T-helper 17 cell (primary cell): ENCODE data around the gene PSMC4. TPM values are rescaled to one million over a fixed set of nuclear protein-coding genes. Genes with fewer than 3 reads are reported as not detected.

Source experiments
- ATAC-seq: fragments of 150-1000 bp; cut with Tn5 transposase; 2 replicates; pipeline ENCODE4 v1.10.0; 2021; ENCODE audit warnings: mild to moderate bottlenecking, moderate library complexity
- DNase-seq, 3 donors: peaks; one replicate each; pipeline versions ENCODE4 v3.0.0 to v3.0.0-alpha.2; 2020 to 2021
- H3K9me3 ChIP-seq: one replicate; pipeline ENCODE4 v1.7.0; 2013; ENCODE audit warnings: low read length, mild to moderate bottlenecking; ENCODE audit not compliant: control insufficient read depth, poor library complexity, severe bottlenecking
- H3K27ac Mint-ChIP-seq: one replicate; pipeline ENCODE4 v1.8.0; 2022; ENCODE audit warnings: mild to moderate bottlenecking, moderate library complexity, mixed read lengths
- H3K27me3 Mint-ChIP-seq: one replicate; pipeline ENCODE4 v1.8.0; 2022; ENCODE audit warnings: mixed read lengths
- H3K36me3 Mint-ChIP-seq: one replicate; pipeline ENCODE4 v1.8.0; 2022; ENCODE audit warnings: low read depth, mixed read lengths
- H3K4me1 Mint-ChIP-seq: one replicate; pipeline ENCODE4 v1.8.0; 2022; ENCODE audit warnings: mild to moderate bottlenecking, mixed read lengths
- H3K4me3 Mint-ChIP-seq: one replicate; pipeline ENCODE4 v1.8.0; 2022; ENCODE audit warnings: mild to moderate bottlenecking, moderate library complexity, mixed read lengths
- total RNA-seq, 4 donors: library from RNA in 2 of 4; stranded (reverse) in 2 of 4; gene quantifications; one replicate each; pipeline ENCODE4 v1.2.3 and lab custom pipeline; 2022 to 2026

The PSMC4 gene
- total RNA-seq, 2 donors from 2014 or later = 82.2 to 87.5 TPM

DNA sequence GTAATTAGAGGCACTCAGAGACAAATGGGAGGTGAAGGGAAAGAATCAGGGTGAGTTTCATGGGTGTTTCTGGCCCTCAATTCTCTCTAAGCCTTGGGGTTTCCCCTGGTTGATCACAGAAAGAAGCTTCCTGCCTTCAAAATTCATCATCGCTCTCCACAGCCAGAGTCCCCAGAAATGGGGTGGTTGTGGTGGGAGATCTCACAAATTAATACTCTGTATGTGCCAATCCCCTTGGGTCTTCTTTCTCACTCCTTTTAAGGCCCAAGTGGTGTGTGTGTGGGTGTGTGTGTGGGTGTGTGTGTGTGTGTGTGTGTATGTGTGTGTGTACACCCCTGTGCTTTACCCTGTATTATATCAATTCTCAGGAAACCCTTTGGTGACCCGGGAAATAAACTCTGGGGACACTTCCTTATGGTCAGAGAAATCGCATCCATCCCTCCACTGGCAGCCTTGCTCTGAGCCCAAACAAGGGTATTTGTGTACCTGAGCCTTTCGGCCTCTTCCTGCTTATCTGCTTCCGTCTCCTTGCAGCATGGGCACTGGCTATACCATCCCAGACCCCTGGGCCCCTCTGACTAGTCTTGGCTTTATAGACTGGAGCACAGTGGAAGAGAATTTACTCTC, 33.8 kb upstream of the PSMC4 start:
- no peaks in the 10 kb centered on the region for H3K9me3 ChIP-seq
- Mint-ChIP-seq H3K27me3 (no peaks in the 10 kb centered on the region), H3K4me1 (peaks cover 45% of the 10 kb centered on the region), H3K36me3 (peaks cover 2% of the 10 kb centered on the region), H3K27ac (peak overlapping the region; percentile 78), H3K4me3 (peak overlapping the region; percentile 43)
- peak; percentile 61 for ATAC-seq
- DNase-seq = no peak

DNA sequence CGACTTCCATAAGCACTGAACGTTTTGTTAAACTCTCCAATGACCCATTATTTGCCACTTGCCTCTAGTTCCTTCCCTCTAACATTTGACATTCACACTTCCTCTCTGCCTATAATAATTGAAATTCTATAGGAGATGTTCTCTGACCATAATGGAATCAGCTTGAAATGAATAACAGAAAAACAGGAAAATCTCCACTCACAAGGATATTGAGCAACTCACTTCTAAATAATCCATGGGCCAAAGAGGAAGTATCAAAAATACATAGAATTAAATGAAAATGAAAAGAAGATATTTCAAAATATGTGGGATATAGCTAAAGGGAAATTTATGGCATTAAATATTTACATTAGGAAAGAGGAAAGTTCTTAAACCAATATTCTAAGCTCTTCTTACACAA, 33.2 kb upstream of the PSMC4 start:
- Mint-ChIP-seq H3K4me3 (peak overlapping the region; percentile 43), H3K27me3 (no peaks in the 10 kb centered on the region), H3K27ac (peak overlapping the region; percentile 78), H3K4me1 (peaks cover 49% of the 10 kb centered on the region), H3K36me3 (peaks cover 2% of the 10 kb centered on the region)
- ATAC-seq (no peak), DNase-seq (no peak)
- no peaks in the 10 kb centered on the region for H3K9me3 ChIP-seq

DNA sequence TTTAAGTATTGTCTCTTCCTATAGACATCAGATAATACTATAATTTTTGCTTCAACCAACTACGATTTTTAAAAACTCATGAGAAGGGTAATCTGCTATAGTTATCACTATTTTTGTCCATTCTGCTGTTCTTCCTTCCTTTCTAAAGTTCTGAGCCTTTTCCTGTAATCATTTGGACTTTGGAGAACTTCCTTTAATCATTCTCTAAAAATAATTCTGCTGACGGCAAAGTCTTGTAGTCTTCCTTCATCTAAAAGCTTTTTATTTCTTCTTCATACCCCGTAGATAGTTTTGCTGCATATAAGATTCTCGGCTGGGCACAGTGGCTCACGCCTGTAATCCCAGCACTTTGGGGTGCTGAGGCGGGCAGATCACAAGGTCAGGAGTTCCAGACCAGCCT, 31.4 kb upstream of the PSMC4 start:
- H3K4me1 Mint-ChIP-seq = peaks cover 55% of the 10 kb centered on the region
- H3K27ac Mint-ChIP-seq = peak overlapping the region; percentile 97
- no peak for ATAC-seq
- H3K4me3 Mint-ChIP-seq = no peak overlapping the region
- DNase-seq = no peak
- H3K36me3 Mint-ChIP-seq = peaks cover 2% of the 10 kb centered on the region
- no peaks in the 10 kb centered on the region for H3K9me3 ChIP-seq
- H3K27me3 Mint-ChIP-seq = no peaks in the 10 kb centered on the region

DNA sequence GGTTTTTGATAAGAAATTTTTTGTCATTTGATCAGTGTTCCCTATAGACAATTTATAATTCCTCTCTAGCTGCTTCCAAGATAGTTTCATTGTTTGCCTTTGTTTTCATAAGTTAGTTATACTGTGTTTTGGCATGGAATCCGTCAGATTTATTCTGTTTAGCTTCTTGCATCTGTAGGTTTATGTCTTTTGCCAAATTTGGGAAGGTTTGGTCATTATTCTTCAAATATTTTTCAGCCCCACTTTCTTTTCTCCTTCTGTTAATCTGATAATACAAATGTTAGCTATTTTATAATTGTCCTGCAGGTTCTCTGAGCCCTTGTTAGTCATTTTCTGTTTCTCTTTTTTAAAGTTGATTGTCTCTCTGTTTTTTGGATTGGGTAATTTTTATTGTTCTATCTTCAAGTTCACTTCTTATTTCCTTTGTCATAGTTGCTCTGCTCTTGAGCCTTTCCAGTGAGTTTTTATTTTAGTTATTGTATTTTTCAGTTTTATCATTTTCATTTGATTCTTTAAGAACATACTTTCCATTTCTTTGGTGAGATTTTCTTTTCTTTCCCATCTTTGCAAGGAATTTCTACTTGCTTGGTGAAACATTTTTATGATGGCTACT, 30.6 kb upstream of the PSMC4 start:
- Mint-ChIP-seq H3K27ac (peak overlapping the region; percentile 97), H3K27me3 (no peaks in the 10 kb centered on the region), H3K4me3 (peak overlapping the region; percentile 89), H3K36me3 (peaks cover 2% of the 10 kb centered on the region), H3K4me1 (peaks cover 50% of the 10 kb centered on the region)
- no peak for DNase-seq
- no peak for ATAC-seq
- no peaks in the 10 kb centered on the region for H3K9me3 ChIP-seq

DNA sequence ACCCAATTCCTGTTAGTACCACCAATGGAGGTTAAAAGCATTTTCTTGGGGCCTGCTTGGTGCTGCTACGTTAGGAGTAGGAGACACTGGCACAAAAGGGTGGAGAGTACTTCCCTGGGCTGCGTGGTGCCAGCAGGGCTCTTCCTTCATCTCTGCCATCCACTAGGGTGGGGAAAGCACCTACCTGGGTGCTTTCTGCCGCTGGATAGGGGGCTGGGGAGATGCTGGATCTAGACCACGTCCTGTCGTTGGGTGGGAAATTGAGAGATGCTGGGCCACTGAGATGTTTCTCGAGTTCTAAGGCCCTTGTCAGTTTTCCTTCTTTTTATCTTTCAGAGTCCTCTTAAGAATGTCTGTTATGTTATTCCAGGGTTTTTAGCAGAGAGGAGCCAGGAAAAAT, 29.8 kb upstream of the PSMC4 start:
- no peaks in the 10 kb centered on the region for H3K27me3 Mint-ChIP-seq
- peak in 1 of 3 donors; percentile 20 for DNase-seq
- H3K36me3 Mint-ChIP-seq = peaks cover 2% of the 10 kb centered on the region
- H3K9me3 ChIP-seq = no peaks in the 10 kb centered on the region
- H3K4me3 Mint-ChIP-seq = peak overlapping the region; percentile 89
- H3K27ac Mint-ChIP-seq = peak overlapping the region; percentile 97
- peak; percentile 24 for ATAC-seq
- H3K4me1 Mint-ChIP-seq = peaks cover 48% of the 10 kb centered on the region

DNA sequence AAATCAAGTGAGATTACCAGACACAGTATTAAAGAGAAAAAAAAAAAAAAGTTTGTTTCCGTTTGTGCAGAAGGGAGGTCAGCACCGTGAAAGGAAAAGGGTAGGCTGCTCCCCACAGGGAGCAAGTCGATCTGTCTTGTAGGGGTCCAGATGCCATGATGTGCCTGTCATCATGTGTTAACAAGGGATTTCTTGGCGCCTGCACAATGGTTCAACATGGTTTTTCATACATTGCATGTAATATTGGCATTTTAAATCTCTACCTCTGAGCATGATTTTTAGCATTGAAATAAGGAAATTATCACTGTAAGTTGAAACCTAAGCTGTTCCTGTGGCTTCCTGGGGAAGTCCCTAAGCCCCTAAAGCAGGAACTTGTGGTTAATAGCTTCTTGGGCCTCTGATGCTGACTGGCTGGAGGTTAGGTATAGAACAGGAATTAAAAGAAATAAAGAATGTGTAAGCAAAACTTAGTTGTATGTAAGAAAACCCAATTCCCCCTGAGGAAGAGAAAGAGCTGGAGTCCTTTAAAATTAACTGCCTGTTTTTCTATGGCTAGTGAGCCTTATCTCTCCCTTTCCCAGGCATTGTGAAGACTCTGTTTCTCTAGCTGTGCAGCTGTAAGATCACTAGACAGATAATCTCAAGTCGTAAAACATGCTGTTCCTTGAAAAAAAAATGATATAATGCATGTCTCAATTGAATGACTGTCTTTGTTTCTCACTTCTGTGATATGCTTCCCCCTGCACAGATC, 29.2 kb upstream of the PSMC4 start:
- H3K9me3 ChIP-seq = no peaks in the 10 kb centered on the region
- DNase-seq = peak in 2 of 3 donors; percentile 32 to 38
- H3K4me3 Mint-ChIP-seq = peak overlapping the region; percentile 89
- H3K36me3 Mint-ChIP-seq = peaks cover 2% of the 10 kb centered on the region
- H3K27ac Mint-ChIP-seq = peak overlapping the region; percentile 97
- no peaks in the 10 kb centered on the region for H3K27me3 Mint-ChIP-seq
- ATAC-seq = peak; percentile 89
- H3K4me1 Mint-ChIP-seq = peaks cover 48% of the 10 kb centered on the region

DNA sequence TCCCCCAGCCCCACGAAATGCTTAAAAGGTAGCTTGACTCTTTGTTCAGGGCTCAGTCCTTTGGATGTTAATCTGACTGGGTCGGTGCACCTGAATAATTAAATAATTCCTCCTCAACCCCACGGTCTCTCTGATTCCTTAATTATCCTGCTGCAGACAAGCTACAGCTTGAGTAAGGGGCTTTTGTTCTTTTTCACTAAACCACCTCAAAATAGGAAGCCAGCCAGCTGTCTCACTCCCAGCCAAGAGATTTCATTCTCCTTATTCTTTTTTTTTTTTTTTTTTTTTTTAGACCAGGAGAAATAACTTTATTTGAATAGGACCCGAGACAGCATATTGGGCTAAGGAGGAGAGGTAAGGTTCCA, 28.6 kb upstream of the PSMC4 start:
- no peaks in the 10 kb centered on the region for H3K27me3 Mint-ChIP-seq
- H3K4me1 Mint-ChIP-seq = peaks cover 46% of the 10 kb centered on the region

DNA sequence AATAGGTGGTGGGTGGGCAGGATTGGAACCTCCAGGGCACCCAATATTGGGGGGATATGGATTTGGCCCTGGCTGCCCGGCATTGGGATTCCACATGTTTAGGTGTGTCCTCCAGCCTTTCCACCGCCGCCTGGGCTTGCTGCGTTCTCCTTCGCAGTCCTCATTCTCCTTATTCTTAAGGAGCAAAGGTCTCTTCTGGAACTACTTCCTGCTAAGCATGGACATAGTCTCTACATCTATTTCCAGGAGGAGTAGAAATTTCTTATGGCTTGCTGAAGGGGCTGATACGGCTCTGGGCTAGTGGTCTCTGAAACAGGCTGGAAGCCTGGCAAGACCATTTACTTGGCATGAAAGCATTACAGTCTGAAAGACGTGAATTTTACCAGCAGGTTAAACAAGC, 27.4 kb upstream of the PSMC4 start:
- peaks cover 2% of the 10 kb centered on the region for H3K36me3 Mint-ChIP-seq
- H3K27me3 Mint-ChIP-seq = no peaks in the 10 kb centered on the region
- no peaks in the 10 kb centered on the region for H3K9me3 ChIP-seq
- peak overlapping the region; percentile 97 for H3K27ac Mint-ChIP-seq
- peak overlapping the region; percentile 66 for H3K4me3 Mint-ChIP-seq
- DNase-seq (no peak), ATAC-seq (no peak)
- H3K4me1 Mint-ChIP-seq = peaks cover 39% of the 10 kb centered on the region

More for the DNA sequence above, 28.6 kb upstream of the PSMC4 start:
- H3K27ac Mint-ChIP-seq = peak overlapping the region; percentile 97
- H3K36me3 Mint-ChIP-seq = peaks cover 2% of the 10 kb centered on the region
- H3K9me3 ChIP-seq = no peaks in the 10 kb centered on the region
- no peak for DNase-seq
- peak overlapping the region; percentile 89 for H3K4me3 Mint-ChIP-seq
- no peak for ATAC-seq

DNA sequence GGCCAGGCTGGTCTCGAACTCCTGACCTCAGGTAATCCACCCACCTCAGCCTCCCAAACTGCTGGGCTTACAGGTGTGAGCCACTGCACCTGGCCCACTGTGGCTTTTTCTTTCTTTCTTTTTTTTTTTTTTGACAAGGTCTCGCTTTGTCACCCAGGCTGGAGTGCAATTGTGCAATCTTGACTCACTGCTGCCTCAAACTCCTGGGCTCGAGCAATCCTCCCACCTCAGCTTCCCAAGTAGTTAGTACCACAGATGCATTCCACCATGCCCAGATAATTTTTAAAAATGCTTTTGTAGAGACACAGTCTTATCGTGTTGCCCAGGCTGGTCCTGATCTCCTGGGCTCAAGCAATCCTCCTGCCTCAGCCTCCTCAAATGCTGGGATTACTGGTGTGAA, 24.4 kb upstream of the PSMC4 start:
- Mint-ChIP-seq H3K4me1 (peaks cover 43% of the 10 kb centered on the region), H3K27me3 (no peaks in the 10 kb centered on the region), H3K27ac (peak overlapping the region; percentile 47), H3K4me3 (no peak overlapping the region), H3K36me3 (no peaks in the 10 kb centered on the region)
- H3K9me3 ChIP-seq = no peaks in the 10 kb centered on the region
- ATAC-seq (no peak), DNase-seq (no peak)

DNA sequence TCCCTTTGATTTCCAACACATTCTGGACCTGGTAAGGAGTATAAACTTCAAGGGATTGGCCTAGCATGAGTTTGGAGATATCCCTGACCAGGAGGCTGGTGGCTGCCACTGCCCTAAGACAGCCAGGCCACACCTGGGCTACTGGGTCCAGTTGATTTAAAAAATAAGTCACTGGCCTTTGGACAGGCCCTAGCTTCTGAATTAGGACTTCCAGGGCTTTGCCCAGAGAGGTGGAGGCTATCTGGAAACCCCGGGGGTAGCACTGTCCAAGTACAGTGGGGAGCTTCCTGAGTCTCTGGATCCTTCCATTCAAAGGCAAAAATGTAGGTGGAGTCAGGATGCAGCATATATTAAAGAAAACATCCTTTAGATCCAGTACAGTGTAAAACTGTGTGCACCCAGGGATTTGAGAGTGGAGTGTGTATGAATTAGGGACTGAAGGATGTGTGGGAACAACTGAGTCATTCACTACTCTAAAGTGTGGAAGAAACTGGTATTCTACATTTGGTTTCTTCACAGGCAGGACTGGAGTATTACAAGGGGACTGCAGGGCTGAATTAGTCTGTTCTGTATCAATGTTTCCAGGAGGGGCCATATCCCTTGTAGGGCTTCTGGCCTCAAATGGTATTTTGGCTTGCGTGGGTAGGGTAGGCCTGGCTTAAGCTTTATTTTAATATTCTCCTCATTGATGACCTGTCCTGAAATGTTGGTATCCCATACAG, 21.8 kb upstream of the PSMC4 start:
- DNase-seq (no peak), ATAC-seq (no peak)
- Mint-ChIP-seq H3K27me3 (no peaks in the 10 kb centered on the region), H3K36me3 (no peaks in the 10 kb centered on the region), H3K4me1 (peaks cover 46% of the 10 kb centered on the region), H3K4me3 (no peak overlapping the region), H3K27ac (peak overlapping the region; percentile 60)
- no peaks in the 10 kb centered on the region for H3K9me3 ChIP-seq

DNA sequence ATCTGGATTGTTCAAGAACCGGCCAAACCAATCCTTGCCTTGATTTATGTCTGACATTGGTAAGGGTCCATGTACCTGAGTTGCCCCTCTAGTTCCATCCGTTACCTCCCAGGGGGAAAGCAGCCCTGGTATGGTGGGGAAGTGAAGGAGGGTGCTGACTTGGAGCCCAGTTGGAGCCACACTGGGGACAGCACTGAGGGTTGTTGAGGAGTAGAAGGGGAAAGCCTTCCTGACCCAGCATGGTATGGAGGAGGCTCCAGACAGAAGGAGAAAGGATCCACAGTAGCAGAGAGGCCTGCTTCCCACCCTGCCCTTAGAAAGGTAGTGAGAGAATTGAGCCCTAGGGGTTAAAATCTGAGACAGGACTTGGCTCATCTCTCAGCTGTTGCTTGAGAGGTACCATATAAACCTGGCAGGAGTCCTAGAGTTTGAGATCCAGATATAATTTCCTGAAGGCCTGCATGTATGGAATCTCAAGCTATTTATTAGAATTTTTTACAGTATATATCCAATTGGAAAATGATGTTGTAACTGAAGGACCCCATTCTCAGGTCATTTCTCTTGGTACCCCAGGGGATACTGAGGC, 19.8 kb upstream of the PSMC4 start:
- Mint-ChIP-seq H3K4me3 (peak overlapping the region; percentile 58), H3K36me3 (no peaks in the 10 kb centered on the region), H3K27me3 (no peaks in the 10 kb centered on the region), H3K4me1 (peaks cover 44% of the 10 kb centered on the region), H3K27ac (peak overlapping the region; percentile 95)
- no peak for ATAC-seq
- H3K9me3 ChIP-seq = no peaks in the 10 kb centered on the region
- no peak for DNase-seq

DNA sequence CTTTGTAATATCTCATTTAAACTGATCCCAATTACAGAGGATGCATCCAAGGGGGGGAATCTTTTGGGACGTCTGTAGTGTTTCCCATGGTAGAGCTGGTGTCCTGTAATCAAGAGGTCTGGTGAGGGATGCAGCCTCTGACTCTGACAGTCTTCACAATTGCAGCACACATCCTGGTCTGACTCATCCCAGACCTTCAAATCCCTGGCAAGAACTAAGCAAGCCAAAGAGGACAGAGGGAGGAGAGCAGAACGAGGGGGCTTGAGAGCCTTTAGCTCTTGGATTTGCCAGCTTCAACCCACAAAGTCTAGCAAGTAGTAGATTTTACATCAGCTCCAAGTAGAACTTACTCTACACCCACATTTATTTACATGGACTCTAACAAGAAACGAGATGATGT, 19.3 kb upstream of the PSMC4 start:
- Mint-ChIP-seq H3K27ac (peak overlapping the region; percentile 95), H3K36me3 (no peaks in the 10 kb centered on the region), H3K4me3 (peak overlapping the region; percentile 58), H3K4me1 (peaks cover 42% of the 10 kb centered on the region), H3K27me3 (no peaks in the 10 kb centered on the region)
- DNase-seq (no peak), ATAC-seq (no peak)
- H3K9me3 ChIP-seq = no peaks in the 10 kb centered on the region

DNA sequence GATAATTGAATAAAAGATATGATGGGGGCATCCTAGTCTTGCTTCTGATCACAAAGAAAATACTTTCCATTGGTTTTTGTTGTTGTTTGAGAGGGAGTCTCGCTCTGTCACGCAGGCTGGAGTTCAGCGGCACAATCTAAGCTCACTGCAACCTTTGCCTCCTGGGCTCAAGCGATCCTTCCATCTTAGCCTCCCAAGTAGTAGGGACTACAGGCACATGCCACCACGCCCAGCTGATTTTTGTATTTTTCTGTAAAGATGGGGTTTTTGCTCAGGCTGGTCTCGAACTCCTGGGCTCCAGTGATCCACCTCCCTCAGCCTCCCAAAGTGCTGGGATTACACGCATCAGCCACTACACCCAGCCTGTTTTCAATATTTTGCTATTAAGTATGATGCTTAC, 17.1 kb upstream of the PSMC4 start:
- ATAC-seq = peak; percentile 17
- H3K4me3 Mint-ChIP-seq = peak overlapping the region; percentile 63
- H3K36me3 Mint-ChIP-seq = no peaks in the 10 kb centered on the region
- no peak for DNase-seq
- H3K27me3 Mint-ChIP-seq = no peaks in the 10 kb centered on the region
- H3K4me1 Mint-ChIP-seq = peaks cover 44% of the 10 kb centered on the region
- peak overlapping the region; percentile 95 for H3K27ac Mint-ChIP-seq
- H3K9me3 ChIP-seq = no peaks in the 10 kb centered on the region
